ENCODE data around the gene TBL1XR1.

Gene TBL1XR1

GRCh38 chr3:177197041-177197726 is at the start of gene TBL1XR1:
Gene TBL1XR1, minus strand, starts transcription at chr3:177197482. Its CDS starts 132,505 bp downstream, at chr3:177064977.
- peak; percentile 92 for DNase-seq

DNA sequence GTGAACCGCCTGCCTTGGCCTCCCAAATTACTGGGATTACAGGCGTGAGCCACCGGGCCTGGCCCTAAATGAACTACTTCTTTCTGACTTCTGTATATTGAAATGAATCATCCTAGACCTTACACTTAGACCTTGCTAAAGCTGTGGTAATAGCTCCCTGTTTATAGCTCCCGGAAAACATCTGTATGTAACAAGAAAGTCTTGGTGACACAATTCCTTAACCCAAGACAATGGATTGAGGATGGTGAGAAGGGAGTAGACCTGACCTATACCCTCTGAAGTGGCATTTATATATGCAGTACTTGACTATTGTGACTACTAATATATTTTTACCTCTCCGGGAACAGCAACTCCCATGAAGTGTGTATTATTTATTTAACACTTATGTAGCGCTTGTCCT is 48.0 kb upstream of the TBL1XR1 start:
- no peak for DNase-seq

DNA sequence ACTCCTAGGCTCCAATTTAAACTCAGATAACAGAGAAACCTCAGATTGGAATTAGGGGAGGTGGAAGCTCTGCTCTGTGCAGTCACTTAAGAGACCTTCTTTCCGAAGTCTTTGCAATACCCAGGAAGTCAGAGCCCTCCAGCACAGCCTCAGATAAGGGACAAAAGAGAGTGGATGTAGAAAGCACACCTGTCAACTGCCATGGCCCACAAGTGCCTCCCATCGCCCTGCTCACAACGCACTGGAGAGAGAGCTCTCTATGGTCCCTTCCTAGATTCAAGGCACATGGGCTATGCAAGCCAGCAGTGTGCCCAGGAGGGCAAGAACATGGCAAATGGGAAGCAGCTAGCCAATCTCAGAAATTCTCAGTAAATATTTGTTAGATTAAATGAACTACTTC is 47.3 kb upstream of the TBL1XR1 start:
- DNase-seq = no peak

- no peak for DNase-seq
Measured at GRCh38 chr3:177238686-177239216, 41.5 kb upstream of the TBL1XR1 start.

DNA sequence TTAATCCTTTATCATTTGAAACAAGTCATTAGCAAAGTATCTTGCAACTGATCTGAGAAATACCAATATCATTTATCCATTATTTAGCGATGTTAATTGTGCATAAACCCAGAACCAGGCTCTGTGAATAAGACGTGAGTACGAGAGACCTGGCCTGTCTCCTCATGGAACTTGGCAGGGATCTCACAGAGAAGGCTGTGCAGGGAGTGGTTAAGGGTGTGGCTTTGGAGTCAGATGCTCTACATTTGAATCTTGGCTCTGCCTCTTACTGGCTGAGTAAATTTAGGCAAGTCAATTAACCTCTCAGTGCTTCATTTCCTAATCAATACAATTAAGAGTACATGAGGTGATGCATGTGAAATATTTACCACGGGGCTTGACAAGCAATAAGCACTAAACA is 39.9 kb upstream of the TBL1XR1 start:
- DNase-seq = no peak

GRCh38 chr3:177236704-177237103 is 39.4 kb upstream of the TBL1XR1 start:
- no peak for DNase-seq

DNA sequence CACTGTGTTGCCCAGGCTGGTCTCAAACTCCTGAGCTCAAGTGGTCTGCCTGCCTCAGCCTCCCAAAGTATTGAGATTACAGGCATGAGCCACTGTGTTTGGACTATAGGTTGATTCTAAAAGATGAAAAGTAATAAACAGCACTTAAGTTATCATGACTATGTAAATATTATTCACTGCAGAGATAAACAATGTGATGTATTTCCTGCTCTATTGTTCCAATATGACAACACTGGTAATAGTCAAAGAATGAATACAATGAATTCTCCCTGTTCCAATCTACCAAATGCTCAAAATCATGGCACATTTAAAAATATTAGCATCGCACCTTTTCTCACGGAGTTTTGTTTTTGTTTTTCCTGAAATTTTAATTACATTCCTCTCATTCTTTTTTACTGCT is 36.8 kb upstream of the TBL1XR1 start:
- no peak for DNase-seq

DNA sequence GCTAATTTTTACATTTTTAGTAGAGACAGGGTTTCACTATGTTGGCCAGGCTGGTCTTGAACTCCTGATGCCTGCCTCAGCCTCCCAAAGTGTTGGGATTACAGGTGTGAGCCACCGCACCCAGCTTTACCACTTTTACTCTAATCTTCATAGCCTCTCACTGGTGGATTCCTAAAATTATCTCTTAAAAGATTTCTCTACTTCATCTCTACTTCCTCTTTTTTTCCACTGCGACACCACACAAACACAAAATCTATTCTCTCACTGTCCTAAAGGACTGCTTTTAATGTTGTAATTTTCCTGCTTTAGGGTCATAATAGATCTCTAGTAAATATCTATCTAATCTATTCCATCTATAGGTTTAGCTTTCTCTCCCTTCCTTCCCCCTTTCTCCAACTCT is 34.0 kb upstream of the TBL1XR1 start:
- DNase-seq = no peak

DNA sequence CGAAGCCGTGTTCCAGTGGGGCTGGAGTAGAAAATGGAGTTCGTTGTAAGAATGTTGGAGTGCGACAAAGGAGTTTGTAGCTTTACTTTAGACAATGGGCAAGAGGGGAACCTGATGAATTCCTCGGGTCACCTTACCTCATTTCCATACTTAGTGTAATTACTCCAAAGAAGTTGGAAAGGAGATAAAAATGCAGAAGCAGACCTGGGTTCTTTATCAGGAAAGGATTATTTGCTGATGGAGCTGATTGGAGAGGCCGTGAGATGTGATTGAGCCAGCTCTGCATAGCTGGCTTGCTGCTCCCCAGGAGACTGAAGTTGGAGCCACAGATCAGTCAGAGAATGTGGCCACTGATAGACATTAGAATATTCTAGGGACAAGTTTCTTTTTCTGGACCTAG is 33.4 kb upstream of the TBL1XR1 start:
- no peak for DNase-seq

DNA sequence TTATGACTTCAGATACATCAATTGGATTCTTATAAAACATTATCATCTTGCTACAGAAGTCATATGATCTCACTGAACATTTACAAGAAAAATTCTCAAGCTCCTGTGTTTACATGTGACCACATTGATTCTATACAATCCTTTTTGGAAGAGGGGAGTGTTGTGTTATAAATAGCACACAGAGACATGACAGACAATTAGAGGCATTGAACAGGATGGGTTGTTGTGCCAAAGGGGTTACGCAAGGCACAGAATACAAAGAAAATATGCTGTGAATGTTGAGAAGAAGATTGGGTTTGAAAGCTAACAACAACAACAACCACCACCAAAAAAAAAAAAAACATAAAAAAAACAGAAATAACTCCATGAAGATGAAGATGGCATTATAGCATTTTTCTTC is 32.5 kb upstream of the TBL1XR1 start:
- no peak for DNase-seq

- no peak for DNase-seq
Measured at GRCh38 chr3:177228601-177229190, 31.4 kb upstream of the TBL1XR1 start.

DNA sequence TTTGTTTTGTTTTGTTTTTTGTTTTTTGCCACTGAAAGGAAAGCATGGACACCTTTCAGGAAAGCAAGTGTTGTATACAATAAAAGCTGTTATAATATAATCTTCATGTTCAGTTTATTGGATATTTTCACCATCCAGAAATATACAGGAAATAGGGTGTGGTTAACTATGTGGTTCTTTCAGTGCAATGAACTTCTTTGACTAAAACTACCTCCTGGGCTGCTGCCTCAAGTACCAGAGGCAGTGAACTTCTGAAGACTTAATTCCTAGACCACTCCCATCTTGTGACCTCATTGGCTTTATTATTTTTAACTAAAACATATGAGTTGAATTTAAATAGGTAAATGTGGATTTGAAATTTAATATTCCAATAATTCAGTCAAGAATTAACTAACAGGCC is 27.1 kb upstream of the TBL1XR1 start:
- DNase-seq = no peak

GRCh38 chr3:177221744-177222143 is 24.5 kb upstream of the TBL1XR1 start:
- no peak for DNase-seq

- no peak for DNase-seq
Measured at GRCh38 chr3:177220136-177220974, 23.1 kb upstream of the TBL1XR1 start.

DNA sequence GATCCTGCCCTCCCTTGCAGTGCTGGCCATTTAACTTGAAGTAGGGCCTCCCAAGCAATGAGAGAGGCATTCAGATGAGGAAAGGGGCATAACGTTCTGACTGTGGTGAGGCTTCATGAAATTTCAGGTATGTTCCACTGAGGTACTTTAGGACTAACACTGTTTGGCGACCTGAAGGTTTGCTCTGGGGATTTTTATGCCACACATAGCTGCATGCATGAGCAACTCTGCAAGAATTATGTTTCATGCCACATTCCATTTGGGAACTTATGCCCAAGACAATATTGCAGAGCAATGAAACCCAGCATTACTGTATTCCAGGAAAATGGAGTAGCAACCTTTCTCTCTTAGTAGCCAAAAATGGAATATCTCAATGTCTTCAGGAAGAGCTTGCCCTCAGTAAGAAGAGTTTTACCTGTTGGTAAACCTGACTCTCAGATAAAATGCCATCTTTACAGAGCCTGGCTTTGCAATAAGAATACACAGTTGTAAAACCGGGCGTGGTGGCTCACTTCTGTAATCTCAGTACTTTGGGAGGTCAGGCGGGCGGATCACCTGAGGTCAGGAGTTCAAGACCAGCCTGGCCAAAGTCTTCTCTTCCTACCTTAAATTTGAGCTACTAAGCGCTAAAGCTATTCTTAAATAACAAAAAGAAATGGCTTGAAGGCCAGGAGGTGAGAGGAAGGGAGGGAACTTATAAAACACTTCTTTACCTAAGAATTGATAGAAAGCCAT is 16.7 kb upstream of the TBL1XR1 start:
- no peak for DNase-seq

DNA sequence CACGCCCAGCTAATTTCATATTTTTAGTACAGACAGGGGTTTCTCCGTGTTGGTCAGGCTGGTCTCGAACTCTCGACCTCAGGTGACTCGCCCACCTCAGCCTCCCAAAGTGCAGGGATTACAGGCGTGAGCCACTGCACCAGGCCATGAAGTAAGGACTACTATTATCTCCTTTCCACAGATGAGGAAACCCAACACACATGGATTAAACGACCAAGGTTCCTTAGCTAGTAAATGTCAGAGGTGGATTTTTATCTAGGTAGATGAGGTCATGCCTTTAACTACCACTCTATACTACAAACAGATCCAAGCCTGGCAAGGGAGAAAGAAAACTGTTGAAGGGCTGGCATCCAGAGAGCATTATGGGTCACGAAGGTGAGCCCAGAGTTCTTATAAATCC is 15.5 kb upstream of the TBL1XR1 start:
- DNase-seq = no peak

GRCh38 chr3:177212278-177212610 is 15.0 kb upstream of the TBL1XR1 start:
- DNase-seq = no peak

- peak; percentile 82 for DNase-seq
Measured at GRCh38 chr3:177211503-177212277, 14.4 kb upstream of the TBL1XR1 start.

- no peak for DNase-seq
Measured at GRCh38 chr3:177210744-177211502, 13.6 kb upstream of the TBL1XR1 start.

GRCh38 chr3:177209509-177209908 is 12.2 kb upstream of the TBL1XR1 start:
- no peak for DNase-seq

GRCh38 chr3:177208781-177209180 is 11.5 kb upstream of the TBL1XR1 start:
- DNase-seq = no peak

DNA sequence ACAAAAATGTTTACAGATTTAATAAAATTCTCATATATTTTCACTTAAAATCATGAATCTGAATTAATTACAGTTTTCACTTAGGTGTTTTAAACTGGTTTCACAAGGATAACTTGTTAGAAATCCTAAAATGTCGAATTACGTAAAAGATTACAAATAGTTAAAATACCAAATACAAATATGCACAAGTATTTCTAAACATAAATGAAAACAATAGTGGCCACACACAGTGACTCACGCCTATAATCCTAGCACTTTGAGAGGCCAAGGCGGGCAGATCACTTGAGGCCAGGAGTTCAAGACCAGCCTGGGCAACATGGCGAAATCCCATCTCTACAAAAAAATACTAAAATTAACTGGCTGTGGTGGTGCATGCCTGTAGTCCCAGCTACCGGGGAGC is 10.9 kb upstream of the TBL1XR1 start:
- DNase-seq = no peak

Data from hematopoietic multipotent progenitor cell treated with erythropoietin and hydrocortisone succinate and interleukin-3 and kit ligand, for 8 days (in vitro differentiated cells).